ENCODE measurements around the gene PPEF2. TPM values are rescaled to one million over a fixed set of nuclear protein-coding genes. Genes with fewer than 3 reads are reported as not detected.

PPEF2 gene
- total and polyA plus RNA-seq, 4 donors, result 0.17 TPM; not detected in 3

- no peaks in the 10 kb centered on the region for H3K4me1 ChIP-seq (ENCODE audit: control insufficient read depth in 4 of 4, insufficient read depth in 4 of 4, low read length in 3 of 4)
- TF ChIP-seq GABPA (IDR thresholded peaks at IDR 0.05 in 1 of 2, conservative IDR thresholded peaks at IDR 0.05 in 1 of 2) (no peak), TAF1 (conservative IDR thresholded peaks at IDR 0.05) (no peak), SP1 (IDR thresholded peaks at IDR 0.05) (no peak), EGR1 (IDR thresholded peaks at IDR 0.05; ENCODE audit: low read depth in 2 of 2) (no peak), YY1 (IDR thresholded peaks at IDR 0.05) (no peak), NR2F2 (IDR thresholded peaks at IDR 0.05) (no peak), ATF3 (IDR thresholded peaks at IDR 0.05) (no peak), ZBTB33 (IDR thresholded peaks at IDR 0.05) (no peak), RXRA (IDR thresholded peaks at IDR 0.05) (no peak), HNF4G (IDR thresholded peaks at IDR 0.05) (no peak), RAD21 (IDR thresholded peaks at IDR 0.05) (no peak), CTCF (IDR thresholded peaks at IDR 0.05; ENCODE audit: low read depth, low read length, missing input control) (no peak), HNF4A (conservative IDR thresholded peaks at IDR 0.05) (no peak)
- 75% methylated on average over 6 of the region's 6 CpGs for WGBS
Observed at GRCh38 chr4:75849461-75849860, 52.8 kb downstream of the PPEF2 start.

GRCh38 chr4:75848891-75849290 is 53.4 kb downstream of the PPEF2 start:
- Histone ChIP-seq H3K9ac (ENCODE audit: low read depth in 1 of 2, low read length in 2 of 2) (no peak overlapping the region), H3K9me3 (ENCODE audit: control insufficient read depth in 4 of 4, low read length in 3 of 4) (no peaks in the 10 kb centered on the region), H3K4me3 (ENCODE audit: low read depth in 1 of 3, low read length in 3 of 3) (no peak overlapping the region), H3K4me1 (ENCODE audit: control insufficient read depth in 4 of 4, insufficient read depth in 4 of 4, low read length in 3 of 4) (no peaks in the 10 kb centered on the region), H3K36me3 (ENCODE audit: control insufficient read depth in 4 of 4, insufficient read depth in 3 of 4, low read depth in 1 of 4, low read length in 3 of 4) (no peaks in the 10 kb centered on the region), H3K27ac (ENCODE audit: low read depth in 1 of 2, low read length in 2 of 2) (no peak overlapping the region), H3K27me3 (ENCODE audit: control insufficient read depth in 4 of 4, insufficient read depth in 4 of 4, low read length in 3 of 4) (no peaks in the 10 kb centered on the region)
- WGBS, result 82% methylated on average over 4 of the region's 4 CpGs
- TF ChIP-seq MAX (IDR thresholded peaks at IDR 0.05) (no peak), JUND (IDR thresholded peaks at IDR 0.05) (no peak), HNF4A (conservative IDR thresholded peaks at IDR 0.05) (no peak), EGR1 (IDR thresholded peaks at IDR 0.05; ENCODE audit: low read depth in 2 of 2) (no peak), SP1 (IDR thresholded peaks at IDR 0.05) (no peak), NR2F2 (IDR thresholded peaks at IDR 0.05) (no peak), TAF1 (conservative IDR thresholded peaks at IDR 0.05) (no peak), FOXA2 (IDR thresholded peaks at IDR 0.05) (no peak), ZBTB33 (IDR thresholded peaks at IDR 0.05) (no peak), ATF3 (IDR thresholded peaks at IDR 0.05) (no peak), REST (IDR thresholded peaks at IDR 0.05) (no peak), RAD21 (IDR thresholded peaks at IDR 0.05) (no peak), GABPA (IDR thresholded peaks at IDR 0.05 in 1 of 2, conservative IDR thresholded peaks at IDR 0.05 in 1 of 2) (no peak), YY1 (IDR thresholded peaks at IDR 0.05) (no peak), RXRA (IDR thresholded peaks at IDR 0.05) (no peak), CTCF (IDR thresholded peaks at IDR 0.05; ENCODE audit: low read depth, low read length, missing input control) (no peak)
- no peak for DNase-seq (ENCODE audit: low spot score)

More at GRCh38 chr4:75849461-75849860, 52.8 kb downstream of the PPEF2 start:
- no peak overlapping the region for H3K27ac ChIP-seq (ENCODE audit: low read depth in 1 of 2, low read length in 2 of 2)
- no peak overlapping the region for H3K9ac ChIP-seq (ENCODE audit: low read depth in 1 of 2, low read length in 2 of 2)
- no peak overlapping the region for H3K4me3 ChIP-seq (ENCODE audit: low read depth in 1 of 3, low read length in 3 of 3)
- H3K9me3 ChIP-seq (ENCODE audit: control insufficient read depth in 4 of 4, low read length in 3 of 4), result no peaks in the 10 kb centered on the region
- H3K27me3 ChIP-seq (ENCODE audit: control insufficient read depth in 4 of 4, insufficient read depth in 4 of 4, low read length in 3 of 4), result no peaks in the 10 kb centered on the region
- H3K36me3 ChIP-seq (ENCODE audit: control insufficient read depth in 4 of 4, insufficient read depth in 3 of 4, low read depth in 1 of 4, low read length in 3 of 4), result no peaks in the 10 kb centered on the region
- DNase-seq (ENCODE audit: low spot score), result no peak
